HTR-8/SVneo (cell line): ENCODE measurements around the gene PHLDB2.

Experiments
- DNase-seq: peaks from one replicate; pipeline ENCODE4 v3.0.0; 2011; ENCODE audit warnings: low spot score, mixed read lengths; ENCODE audit not compliant: insufficient read length
- FAIRE-seq: peaks from 2 replicates; lab custom pipeline; 2011; peaks lifted over from hg19 to GRCh38; lab: Jason Lieb, UNC

The PHLDB2 gene

DNA sequence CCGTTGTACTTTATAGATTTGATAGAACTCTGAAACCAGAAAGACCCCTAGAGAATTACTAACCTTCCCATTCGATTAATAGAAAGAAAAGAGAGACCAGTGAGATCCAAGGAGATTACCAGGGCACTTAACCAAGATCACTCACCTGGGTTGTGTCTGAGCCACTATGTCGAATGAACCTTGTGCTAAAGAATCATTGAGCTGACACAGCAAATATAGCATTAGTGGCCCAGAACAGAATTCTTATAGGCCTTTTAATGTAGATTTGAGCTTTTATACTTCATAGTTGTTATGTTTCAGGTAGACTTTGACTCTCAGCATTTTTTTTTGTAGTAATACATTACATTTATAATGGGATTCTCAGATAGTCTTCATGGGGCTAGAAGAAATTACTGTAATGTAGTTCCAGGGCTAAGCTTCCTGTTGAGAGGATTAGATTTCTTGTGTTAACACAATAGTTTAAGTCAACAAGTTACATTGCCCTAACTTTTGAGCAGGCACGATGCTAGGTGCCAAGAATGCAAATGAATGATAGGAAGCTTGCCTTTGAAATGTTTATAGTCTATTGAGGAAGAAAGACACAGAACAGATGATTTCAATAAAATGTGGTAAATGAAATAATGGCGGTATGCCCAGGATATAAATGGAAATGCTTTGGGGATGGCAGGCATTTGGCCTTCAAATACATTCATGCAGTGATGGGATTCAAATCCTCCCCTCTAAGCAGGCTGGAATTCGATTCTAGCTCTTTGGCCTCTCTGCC is 95.3 kb downstream of the PHLDB2 start:
- FAIRE-seq (no peak), DNase-seq (no peak)

DNA sequence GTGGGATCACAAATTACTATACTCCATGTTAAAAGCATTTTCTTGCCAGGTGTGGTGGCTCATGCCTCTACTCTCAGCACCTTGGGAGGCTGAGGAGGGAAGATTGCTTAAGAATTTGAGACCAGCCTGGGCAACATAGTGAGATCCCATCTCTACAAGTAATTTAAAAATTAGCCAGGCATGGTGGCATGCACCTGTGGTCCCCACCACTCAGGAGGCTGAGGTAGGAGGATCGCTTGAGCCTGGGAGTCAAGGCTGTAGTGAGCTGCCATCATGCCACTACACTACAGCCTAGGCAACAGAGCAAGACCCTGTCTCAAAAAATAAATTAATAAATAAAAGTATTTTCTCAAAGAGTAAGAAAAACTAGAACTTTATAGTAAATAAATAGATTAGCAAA is 96.8 kb downstream of the PHLDB2 start:
- no peak for FAIRE-seq
- no peak for DNase-seq

DNA sequence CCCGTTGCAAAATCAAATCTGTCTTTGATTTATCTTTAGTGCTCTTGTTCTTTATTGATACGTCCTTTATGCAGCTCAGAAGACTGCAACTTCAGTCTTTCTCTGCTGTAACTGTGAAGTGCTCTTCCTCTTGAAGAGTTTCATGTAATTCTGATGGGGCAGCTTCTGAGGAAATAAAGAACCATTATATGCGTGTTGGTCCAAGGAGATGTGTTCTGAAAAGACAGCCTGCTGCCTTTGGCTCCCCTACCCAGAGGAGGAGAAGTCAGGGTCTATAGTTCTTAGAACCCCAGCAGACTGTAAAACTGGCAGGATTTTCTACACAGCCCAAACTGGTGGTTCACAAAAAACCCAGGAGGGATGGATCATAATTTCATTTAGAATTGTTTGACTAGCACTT is 97.4 kb downstream of the PHLDB2 start:
- DNase-seq (no peak), FAIRE-seq (no peak)

DNA sequence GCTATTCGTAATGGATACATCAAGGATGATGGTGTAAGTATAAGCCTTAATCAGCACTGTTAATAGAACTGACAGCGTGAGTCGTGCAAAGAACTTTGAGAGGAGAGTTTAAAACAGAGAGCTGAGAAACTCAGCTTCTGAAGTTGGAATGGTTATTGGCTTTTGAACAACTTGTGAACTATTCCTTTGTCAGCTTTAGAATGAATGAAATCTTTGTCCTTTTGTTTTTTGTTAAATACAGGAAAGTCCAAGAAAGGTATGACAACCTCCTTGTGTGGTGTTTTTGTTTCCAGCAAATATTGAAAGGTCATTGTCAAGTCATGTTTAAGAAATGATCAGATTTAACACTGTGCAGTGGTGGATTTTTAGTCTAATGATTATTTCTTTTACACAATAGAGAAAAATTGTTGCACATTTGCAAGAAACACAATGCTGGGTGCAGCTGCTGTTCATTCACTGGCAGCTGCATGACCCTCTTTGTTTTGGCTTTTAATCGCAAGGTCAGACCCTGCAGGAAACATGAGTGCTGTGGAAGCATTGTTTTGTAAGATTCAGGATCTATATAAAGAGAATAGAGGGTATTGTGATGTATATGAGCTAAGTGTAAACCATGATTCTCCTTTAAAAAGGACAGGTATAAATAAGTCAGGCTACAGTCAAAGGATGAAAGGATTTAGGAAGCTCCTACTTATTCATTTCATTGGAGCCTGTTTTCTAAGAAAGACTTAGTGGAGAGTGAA is 98.1 kb downstream of the PHLDB2 start:
- DNase-seq (no peak), FAIRE-seq (no peak)

DNA sequence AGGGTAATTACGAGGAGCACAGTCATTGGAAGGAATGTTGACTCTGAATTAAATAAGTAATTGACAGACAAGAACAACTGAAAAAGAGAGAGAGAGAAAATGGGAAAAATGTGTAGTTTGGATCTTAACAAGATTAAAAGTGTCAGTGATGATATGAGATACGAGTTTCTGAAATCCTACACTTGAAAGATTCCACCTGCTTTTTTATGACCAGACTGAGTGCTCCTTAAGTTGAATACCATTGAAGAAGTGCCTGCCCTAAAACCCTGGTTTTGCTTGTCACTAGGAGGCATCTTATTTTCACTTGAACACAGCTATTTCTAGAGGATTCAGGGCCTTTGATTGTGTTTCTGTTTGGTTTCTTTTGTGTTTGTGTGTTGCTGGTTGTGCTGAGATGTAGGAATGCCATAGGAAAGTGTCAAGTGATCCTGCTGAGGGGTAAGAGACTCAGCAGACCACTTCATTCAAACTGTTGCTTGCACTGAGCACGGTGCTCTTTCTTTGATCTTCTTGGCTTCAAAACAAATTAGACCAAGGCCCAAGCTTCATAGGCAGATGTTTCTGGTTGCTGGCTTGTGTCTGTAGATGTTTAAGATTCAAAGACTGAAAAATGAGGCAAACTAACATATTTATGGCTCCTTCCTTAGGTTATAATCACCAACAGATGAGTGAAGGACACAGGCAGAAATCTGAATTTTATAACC is 102.5 kb downstream of the PHLDB2 start:
- FAIRE-seq (no peak), DNase-seq (no peak)

DNA sequence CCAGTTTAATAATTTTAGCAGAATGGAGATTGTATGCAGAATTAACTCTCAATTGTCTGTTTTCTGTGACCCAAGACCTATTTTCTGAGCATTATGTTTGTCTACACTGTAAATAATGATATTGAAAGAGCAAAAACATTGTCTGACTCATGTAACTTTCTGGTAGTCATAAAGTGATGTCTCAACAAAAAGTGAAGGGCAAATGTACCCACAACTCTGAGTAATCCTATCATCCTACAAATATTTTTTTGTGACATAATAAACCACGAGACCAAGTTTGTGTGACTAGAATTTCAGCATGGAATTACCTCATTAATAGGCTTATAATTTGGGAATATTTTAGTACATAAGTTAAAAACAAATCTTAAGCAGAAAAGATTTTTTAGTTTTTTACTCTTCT is 104.4 kb downstream of the PHLDB2 start:
- FAIRE-seq (peak; percentile 23), DNase-seq (peak; percentile 22)

DNA sequence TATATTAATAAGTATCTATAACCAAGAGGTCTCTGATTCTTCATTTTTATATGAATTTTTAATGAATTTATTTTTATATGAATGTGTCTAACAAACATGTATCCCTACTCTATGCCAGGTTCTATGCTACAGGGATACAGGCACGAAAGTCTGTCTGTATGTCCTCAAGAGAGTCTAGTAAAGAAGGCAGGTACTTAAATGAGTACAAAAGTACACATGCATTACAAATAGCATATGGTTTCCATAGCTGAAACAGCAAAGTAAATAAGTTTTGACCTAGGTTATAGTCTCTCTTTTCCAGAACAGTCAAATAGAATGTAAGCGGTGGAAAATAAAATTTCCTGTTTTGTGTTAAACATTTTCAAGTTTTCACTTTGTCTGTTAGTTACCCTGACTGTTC is 106.4 kb downstream of the PHLDB2 start:
- no peak for FAIRE-seq
- DNase-seq = no peak

DNA sequence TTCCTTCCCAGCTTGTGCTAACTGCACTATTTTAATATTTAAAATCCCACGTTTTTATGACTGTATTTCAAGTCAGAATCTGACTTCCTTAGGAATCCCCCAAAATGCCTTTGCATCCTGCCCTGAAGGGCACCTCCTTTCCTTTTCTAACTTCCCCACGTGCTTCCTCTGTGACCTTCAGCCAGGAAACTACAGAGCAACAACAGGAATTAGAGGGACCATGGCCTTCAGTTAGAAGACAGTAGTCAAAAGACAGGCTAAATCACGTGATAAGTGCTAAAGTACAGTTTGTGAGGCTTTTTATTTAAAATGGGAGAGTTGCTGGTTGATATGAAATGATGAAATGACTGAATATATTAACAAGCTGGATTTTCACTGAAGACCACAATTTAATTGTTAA is 108.0 kb downstream of the PHLDB2 start:
- DNase-seq (no peak), FAIRE-seq (no peak)

DNA sequence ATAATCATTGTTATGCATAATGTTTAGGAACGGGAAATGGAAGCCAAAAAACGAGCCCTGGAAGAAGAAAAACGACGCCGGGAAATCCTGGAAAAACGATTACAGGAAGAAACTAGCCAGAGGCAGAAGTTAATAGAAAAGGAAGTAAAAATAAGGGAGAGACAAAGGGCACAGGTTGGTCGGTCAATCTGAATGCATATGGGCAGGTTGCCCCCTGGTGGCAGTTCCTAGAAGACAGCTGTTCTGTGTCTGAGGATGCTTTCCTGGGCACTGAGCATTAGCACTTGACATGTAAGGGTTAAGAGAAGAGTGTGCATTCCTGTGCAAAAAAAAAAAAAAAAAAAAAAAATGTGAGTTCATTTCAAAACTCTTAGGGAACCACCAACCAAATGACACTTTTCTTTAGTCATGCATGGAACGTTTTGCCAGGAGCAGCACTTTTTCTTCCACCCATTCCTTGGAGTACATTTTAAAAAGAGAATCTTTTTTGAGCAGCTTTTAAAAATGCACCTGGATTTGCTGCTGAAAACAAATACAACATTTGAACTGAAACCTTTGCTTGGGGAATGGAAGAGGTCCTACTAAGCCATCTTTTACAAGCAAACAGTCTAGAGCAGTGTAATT is 108.7 kb downstream of the PHLDB2 start:
- no peak for FAIRE-seq
- peak; percentile 38 for DNase-seq

DNA sequence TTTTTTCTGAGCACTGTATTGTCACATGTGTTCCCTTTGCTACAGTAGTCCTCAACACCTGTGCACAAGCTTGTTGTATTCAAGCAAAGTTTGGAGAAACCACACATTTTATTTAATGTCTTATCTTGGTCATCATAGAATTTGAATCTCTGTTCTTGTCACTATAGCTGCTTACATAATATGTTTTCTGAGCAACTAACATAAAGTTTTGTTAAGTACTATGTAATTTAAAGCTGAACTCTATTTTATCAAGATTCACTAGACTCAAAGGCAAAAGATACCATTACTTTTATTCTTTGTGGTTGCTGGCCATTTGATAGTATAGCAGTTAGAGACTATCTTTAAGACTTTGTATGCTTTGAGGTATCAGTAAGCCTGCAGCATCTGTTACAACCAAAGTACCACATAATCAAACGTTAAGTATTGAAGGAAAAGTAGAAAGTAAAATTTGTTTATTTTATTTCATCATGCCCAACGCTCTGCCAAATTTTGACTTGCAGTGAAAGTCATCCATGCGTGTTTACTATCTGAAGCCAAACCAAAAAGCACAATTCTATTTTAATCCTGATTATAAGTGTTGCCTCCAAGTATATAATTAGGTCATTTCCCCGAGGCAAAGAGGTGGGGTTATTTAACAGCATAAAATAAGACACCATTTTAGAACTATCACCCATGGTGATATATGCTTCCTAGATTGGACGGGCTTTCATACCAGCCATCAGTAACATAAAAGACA is 109.4 kb downstream of the PHLDB2 start:
- DNase-seq (no peak), FAIRE-seq (no peak)

DNA sequence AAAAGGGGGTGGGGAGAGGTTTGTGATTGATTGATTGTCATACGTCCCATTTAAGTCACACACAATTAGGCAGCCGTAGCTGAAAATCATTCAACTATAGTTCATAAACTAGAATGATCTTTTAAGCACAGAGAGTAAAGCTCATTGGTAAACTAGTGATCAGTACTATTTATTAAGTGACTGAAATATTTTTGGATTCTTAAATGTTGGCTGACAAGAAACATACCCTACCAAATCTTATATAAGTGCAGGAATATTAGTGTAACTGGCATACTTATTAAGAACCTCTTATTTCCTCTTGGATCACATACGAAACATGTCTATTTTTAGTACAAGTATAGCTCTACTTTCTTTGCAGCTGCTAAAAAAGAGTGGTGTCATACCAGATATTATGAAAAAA is 111.3 kb downstream of the PHLDB2 start:
- FAIRE-seq = no peak
- no peak for DNase-seq

DNA sequence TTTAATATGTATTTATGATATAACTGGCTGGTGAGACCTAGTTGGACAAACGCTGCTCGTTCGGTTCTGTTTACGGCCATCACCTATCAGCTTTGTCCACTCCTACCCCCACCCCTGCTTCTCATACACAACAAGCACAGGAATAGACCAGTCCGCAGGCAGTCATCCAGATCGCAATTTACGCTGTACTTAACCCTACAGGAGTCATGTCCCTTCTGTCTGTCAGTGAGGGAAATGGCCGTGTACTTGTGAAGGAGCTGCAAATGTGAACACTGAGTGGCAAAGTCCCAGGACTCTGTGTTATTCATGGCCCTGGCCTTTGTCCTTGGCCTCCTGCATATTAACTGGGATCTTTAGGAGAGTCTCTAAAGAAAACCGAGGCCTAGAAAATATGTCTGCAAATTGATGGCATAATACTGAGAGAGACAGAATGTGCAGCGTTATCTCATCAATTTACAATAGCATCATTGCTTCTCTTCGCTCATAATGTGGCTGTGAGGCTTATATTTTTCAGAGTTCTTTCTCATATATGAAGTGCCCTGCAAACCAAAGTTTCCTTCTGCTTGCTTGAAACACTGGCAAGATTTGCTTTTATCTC is 112.6 kb downstream of the PHLDB2 start:
- no peak for DNase-seq
- FAIRE-seq = no peak

DNA sequence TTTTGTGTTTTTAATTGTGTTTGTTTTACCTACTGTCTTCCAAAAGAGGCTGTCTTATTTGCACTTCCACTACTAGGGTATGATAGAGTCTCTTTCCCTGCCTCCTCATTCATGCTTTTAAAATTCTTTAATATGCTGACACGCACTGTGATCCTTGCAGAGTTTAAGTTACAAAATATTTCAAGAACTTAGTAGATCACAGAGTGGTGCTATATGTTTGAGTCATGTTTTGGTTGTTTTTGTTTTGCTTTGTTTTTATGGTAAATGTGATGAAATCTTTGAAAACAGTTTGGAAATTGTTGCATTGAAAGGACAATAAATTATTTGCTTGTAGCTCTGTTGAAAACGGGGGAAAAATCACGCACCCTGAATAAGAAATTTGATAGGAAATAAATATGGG is 113.8 kb downstream of the PHLDB2 start:
- DNase-seq (no peak), FAIRE-seq (no peak)

DNA sequence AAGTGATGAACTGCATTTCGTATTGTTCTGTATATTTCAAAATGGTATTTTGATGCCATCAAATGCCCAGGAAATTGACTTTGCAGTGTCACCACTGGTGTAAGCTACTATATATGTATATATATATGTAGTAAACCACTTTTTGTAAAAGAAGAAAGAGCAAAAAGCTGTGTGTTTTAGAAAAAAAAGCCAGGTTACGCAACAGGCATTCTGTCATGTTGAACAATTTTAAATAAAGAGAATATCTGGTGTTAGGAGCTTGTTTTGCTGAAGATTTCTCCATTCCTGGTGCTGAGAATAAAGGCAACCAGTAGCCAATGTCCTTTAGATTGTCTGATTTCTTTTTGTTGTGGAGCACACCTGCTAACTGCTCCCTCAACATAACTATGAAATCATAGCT is 116.1 kb downstream of the PHLDB2 start:
- FAIRE-seq (no peak), DNase-seq (no peak)

DNA sequence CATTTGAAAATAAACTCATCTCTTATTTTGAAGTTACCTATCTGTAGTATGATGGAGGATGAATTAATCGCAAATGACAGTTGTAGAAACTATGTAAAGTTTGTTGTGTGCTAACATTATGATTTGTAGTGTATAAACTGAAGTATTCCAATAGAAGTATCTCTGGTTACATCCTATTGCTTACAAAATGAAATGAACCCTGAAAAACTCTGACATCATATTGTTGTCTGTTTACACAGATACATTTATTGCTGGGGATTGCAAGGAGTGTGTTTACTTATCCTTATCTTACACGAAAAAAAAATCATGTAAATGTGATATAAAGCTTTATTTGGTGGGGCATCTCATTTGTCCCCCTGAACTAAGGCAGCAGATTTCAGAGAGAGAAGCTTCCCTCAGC is 117.2 kb downstream of the PHLDB2 start:
- DNase-seq (no peak), FAIRE-seq (no peak)

DNA sequence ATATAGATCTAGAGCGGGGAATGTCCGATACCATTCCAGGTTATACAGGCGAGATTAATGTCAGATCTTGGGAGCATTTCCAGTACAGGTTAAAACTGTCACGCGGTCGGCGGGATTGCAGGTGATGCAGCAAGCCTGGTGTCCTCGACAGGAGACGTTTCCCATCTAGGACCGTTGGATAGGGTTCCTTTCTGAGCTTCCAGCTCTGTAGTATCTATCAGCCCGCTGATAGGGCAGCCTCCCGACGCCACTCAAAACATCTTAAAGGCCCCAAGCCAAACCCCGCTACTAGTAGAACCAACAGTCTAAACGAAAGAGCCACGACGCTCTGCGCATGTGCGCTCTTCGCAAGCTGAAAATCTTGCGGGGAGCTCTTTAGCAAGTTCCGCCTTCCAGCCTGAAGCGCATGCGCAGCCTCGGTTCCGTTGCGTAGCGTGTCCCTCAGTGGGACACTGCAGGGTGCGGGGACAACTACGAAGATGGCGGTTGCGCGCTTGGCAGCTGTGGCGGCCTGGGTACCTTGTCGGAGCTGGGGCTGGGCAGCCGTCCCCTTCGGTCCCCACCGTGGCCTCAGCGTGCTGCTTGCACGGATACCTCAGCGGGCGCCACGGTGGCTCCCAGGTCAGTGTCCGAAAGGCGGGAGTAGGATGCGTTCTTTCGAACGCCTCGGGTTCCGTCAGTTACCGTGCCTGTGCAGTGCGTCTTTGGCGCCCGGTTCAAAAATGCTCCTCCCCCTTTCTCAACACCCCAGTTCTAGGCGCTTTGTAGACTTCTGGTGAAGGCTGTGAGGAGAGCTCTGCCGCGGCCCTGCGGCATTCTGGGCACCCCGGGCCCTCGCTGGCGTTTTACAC is 119.7 kb downstream of the PHLDB2 start, which contains the start of gene ABHD10:
TSS of gene ABHD10 (plus strand) at position 444 of the 851 bp plus-strand sequence. CDS start at position 480, 36 bp downstream.
- FAIRE-seq (peak; percentile 96), DNase-seq (peak; percentile 91)

DNA sequence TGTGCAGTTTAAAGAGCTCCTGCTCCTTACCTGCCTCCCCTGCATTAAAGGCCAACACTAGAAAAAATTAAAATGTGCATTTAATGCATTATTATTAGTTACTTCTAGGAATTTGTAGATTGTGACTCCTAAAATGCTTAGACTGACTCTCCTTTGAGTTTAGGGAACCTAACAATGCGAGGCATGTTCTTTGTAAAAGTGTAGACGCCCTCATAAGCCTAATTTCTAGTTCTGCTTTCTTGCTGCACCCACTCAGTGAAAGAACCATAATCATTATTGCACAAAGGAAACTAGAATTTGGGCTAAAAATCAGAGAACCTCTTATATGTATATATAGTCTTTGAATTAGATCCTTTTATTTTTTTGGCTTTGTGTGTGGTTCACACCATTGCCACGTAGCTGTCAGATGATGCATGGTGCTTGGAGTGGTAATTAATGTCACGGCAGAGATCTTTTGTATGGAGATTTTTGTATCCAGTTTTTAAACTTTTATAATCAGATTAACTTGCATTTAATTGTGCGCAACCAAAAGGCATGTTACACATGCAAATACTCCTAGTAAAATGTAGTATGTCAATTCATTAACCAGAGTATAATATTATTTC is 120.5 kb downstream of the PHLDB2 start:
- FAIRE-seq (no peak), DNase-seq (no peak)

DNA sequence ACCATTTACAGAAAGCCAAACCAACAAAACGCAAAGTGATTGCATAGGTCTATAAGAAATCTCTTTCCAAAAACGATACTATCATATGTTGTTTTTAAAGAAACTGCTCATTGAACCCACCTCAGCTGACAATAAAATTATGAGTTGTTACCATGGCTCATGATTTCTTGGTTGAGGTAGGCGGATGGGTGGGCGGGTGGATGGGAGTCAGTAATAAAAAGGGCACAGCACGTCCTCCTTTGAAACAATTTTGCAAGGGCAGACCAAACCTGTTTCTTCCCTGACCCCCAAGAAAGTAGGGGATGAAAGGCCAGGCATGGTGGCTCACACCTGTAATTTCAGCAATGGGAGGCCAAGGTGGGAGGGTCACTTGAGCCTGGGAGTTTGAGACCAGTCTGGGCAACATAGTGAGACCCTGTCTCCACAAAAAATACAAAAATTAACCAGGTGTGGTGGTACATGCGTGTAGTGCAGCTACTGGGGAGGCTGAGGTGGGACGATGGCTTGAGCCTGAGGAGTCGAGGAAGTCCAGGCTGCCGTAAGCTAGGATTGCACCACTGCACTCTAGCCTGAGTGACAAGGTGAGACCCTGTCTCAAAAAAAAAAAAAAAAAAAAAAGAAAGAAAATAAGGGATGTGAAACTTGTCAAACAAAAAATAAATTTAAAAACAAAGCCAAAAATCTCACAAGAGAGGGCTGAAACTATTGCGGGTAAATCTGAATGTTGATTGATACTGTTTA is 121.8 kb downstream of the PHLDB2 start:
- FAIRE-seq (no peak), DNase-seq (no peak)
